GM18517 (cell line): Measurements from ENCODE around the gene DDX39B.
"Not testable (repeated sequence)": the region's sequence is repeated elsewhere in the genome, so short reads cannot be mapped to it uniquely, and the experiment has no call there.

Experiments used
- ATAC-seq: cut with Tn5 transposase; IDR thresholded peaks from one replicate; pipeline ENCODE4 v1.9.1; 2021; ENCODE audit warnings: mild to moderate bottlenecking, moderate library complexity; ENCODE audit not compliant: unreplicated experiment

Gene DDX39B

DNA sequence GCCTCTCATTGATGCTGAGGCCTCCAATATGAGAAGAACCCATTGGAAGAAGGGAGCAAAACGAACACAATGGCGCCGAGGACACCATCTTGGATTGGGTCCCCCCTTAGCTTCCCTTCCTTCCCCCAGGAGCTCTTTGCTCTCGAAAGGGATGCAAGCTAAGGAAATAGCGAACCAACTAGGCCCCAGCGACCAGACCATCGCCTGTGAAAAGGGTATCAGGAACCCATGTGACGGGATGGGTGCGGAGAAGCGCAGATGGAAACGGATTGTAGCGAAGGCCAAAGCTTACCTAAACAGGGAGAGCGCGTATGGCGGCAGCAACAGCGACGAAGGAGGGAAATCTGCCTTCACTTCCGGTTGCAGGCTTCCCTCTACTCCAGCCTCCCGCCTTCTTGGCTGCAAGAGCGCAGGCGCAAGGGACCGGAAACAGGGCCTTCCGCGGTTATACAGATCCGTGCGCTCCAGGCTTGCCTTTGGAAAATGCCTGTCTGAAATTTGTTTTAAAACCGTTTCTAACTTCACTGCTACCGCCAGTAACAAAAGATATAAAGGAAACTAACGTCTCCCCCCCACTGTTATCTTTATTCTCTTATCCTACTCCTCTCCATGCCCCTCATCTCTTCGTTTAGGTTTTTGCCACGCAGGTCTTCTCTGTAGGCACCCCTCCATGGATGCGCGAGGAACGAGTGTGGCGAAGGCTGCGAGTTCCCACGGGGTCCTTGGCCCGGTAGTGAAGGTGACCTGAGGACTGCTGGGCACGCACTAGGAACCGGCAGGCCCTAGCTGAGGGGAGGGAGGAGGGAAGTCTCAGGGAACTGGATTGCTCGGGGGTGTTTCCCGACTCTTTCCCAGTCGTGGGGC lies at the start of gene DDX39B:
Gene DDX39B (minus strand): TSS at position 346 of the 864 bp plus-strand sequence. CDS start 1,471 bp downstream, outside the sequence.
- peak; percentile 63 for ATAC-seq

DNA sequence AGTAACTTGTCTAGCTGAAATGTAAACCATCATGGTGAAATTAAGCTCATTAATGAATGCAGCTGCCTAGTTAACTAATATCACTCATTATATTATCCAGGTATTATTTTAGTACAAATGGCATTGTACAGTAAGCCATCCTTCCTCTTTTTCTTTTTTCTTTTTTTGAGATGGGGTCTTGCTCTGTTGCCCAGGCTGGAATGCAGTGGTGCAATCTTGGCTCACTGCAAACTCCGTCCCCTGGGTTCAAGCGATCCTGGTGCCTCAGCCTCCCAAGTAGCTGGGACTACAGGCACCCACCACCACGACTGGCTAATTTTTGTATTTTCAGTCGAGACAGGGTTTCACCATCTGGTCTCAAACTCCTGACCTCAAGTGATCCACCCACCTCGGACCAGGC lies 48.9 kb upstream of the DDX39B start:
- not testable (repeated sequence) for ATAC-seq

DNA sequence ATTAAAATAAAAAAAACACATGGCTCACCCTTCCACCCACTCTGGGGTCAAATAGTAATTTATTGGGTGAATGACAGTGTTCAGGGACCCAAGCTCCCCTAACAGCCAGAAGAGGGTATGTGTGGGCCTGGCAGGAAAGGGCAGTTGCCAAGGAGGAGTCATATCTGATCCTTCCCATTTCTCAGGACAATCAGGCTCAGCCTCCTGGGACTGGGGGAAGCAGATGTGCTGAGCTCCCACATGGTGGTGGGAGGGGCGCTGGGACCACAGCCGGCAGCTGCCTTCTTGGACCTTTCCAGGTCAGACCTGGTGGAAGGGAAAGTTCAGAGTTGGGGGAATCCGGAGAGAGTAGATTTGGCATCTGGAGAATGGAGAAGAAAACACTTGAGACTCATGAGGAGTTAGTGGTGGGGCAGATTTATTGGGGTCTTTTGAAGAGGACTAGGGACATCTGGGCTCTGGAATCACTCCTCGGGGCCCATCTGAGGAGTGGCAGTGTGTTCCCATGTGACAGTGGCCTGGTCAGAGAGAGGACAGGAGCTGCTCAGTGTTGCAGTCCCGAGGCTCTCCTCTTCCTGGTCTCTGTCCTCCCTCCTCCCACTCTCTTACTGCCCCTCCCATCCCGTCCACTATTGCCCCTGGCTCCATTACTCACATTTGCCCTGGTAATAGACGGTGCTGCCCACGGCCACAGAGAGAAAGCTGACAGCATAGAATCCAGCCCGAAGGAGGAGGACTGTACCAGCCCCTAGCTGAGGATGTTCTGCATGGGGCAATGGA lies 47.3 kb upstream of the DDX39B start:
- ATAC-seq, result no peak

DNA sequence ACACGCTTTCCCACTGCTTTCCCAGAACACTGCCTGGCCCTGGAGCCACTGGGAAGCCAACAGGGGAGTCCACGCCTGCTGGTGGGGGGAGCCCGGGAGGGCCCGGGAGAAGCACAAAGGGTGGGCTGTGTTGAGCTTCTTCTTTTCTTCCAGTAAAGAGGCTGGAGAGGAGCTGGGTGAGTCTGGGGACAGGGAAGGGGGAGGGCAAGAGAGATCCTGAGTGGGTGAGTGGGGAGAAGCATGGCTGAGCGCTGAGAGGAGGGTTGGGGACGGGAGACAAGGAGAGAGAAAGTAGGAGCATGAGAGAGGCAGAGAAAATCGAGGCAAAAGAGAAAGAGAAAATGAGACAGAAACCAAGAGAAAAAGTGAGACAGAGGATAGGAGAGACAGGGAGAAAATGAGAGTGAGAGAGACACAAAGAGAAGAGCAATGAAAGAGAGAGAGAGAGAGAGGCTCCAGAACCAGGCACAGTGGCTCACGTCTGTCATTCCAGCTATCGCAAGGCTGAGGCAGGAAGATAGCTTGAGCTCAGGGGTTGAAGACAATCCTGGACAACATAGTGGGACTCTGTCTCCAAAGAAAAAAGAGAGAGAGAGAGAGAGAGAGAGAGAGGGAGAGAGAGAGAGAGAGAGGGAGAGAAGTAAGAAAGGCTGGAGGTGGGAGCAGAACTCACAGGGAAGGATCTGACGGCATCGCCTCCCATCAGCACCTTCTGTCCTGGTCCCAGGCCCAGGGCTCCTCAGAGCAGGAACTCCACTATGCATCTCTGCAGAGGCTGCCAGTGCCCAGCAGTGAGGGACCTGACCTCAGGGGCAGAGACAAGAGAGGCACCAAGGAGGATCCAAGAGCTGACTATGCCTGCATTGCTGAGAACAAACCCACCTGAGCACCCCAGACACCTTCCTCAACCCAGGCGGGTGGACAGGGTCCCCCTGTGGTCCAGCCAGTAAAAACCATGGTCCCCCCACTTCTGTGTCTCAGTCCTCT lies 46.3 kb upstream of the DDX39B start:
- peak; percentile 48 for ATAC-seq

DNA sequence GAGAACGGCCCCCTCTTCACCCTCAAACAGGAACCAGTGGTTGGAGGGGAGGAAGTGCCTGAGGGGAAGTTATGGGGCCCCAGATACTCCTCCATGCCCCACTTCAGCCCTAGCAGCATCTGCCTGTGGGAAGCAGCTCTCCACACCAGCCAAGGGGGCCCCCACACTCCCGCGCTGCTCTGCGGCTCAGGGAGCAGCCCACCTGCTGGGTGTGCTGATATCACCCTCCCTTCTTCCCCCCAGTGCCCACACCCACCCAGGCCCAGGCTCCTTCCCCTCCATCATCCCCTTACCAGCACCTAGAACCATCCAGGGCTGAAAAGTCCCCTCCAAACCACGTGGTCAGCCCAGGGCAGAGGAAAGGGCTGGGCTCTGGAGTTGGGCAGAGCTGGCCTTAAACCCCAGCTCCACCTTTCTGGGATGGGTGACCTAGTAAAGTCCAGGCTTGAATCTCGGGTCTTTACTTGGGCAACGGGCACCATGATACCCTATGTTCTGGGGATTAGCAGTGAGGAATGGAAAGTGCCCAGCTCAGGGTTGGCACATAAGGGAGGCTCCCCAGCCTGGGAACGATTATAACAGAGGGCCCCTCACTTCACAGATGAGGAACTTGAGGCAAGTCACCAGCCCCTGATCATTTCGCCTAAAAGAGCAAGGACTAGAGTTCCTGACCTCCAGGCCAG lies 44.9 kb upstream of the DDX39B start:
- no peak for ATAC-seq

DNA sequence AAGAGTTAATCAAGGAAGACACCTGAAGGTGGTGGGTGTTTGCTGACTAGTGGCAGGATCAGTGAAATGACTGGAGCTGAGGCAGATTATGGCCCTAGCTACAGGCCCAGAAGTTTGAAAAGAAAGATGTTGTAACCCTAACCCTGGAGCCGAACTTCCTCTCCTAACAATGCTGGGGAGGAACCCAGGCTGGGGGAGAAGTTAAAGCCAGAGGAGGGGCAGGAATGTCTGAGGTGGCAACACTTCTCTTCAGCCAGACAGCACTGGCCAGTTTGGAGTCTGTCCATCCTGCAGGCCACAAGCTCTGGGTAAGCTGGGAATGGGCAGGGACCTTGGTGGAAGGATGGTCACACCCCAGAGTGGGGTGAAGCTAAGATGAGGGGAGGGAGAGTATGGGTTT lies 44.2 kb upstream of the DDX39B start, which contains the start of gene LST1:
Gene LST1 (plus strand): TSS at position 270 of the 400 bp plus-strand sequence. CDS start 1,023 bp downstream, outside the sequence.
- ATAC-seq, result no peak

DNA sequence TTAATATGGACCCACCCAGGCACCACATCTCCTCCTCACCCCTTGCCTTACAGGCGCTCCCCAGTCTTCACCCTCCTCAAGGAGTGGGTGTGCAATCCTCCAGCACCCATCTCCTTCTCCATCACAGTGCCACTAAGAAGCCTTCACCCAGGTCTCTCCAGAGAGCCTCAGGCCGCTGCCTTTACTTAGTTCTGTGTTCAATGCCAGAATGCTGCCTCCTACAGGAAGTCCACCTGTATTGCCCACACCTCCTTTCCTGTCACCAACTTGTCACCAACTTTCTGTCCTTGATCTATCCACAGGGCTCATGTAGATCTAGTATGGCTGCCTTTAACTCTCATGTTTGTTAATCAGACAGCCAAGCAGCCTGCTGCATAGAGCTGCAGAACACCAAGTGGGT lies 43.7 kb upstream of the DDX39B start:
- ATAC-seq, result no peak

DNA sequence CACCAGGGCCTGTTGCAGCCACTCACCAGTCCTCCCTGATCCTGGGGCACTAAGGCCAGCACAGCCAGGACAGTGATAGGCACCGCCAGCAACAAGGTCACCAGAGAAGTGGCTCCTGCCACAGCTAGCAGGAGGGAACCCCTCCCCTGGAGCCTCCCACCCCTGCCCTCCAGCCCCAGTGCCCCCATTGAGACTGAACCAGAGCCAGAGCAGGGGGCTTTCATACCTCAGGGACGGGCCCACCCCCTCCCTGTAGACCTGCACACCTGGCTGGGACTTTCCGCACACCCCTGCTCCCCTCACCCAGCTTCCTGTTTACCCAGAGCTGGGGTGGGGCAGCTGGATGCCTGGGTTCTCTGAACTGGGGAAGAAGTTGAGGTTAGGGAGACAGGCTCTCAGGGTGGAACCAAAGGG lies 40.4 kb upstream of the DDX39B start, which contains the start of gene LTB:
Gene LTB (minus strand): TSS at position 195 of the 414 bp plus-strand sequence. CDS start 7 bp downstream, at position 188.
- ATAC-seq, result no peak

DNA sequence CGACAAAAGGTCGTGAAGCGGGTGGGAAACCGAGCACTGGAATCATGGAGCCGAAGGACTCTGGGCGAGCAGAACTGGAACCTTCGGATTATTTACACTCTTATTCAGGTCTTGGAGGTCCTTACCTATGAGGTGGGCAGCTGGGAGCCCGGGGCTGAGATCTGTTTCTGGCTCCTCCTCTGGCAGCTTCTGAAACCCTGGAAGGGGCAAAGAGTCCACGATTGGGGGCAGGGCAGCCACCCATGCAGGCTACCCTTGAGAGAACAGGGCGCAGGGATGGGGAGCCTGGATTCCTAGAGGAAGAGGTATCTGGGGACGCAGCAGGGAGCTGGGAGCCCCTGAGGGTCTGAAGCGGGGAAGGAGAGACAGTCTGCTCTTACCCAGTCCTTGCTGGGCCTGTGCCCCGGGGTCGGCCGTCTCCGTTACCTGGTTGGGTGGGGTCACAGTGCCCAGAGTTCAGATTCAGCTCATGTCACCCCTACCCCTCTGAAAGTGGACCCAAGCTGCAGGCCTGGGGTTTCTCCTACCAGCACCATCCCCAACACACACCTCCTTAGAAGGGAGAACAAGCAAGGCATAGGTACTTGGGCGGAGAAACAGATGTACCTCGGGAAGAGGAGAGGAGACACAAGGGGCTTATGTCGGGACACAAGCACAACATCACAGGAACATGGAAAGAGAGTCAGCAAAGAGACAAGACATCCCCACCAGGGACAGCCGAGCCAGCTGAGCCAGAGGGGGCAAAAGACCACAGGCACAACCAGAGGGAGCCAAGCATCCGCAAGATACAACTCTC lies 39.8 kb upstream of the DDX39B start:
- ATAC-seq, result no peak

DNA sequence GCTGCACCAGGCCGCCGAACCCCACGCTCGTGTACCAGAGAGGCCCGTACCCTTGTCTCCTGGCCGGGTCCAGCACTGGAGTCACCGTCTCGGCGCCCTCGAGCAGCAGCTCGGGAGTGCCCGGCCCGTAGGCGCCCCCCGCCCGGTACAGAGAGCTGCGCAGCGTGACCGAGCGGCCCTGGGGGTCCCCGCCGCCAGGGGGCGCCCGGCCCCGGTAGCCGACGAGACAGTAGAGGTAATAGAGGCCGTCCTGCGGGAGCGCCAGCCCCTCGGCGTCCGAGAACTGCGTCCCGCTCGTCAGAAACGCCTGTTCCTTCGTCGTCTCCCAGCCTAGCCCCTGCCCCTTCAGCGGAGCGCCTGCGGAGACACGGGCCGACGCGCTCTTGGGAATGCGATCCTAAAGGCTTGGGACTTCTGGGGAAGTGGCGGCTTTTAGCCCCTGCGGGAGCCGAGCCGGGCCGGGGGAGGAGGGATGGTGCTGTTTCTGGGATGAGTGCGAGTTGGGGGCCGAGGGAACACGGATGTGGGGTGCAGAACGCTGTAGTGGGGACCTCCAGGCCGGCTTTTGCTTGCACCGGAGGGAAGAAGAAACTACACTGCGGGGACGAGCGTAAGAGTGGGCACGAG lies 39.1 kb upstream of the DDX39B start:
- peak; percentile 50 for ATAC-seq

DNA sequence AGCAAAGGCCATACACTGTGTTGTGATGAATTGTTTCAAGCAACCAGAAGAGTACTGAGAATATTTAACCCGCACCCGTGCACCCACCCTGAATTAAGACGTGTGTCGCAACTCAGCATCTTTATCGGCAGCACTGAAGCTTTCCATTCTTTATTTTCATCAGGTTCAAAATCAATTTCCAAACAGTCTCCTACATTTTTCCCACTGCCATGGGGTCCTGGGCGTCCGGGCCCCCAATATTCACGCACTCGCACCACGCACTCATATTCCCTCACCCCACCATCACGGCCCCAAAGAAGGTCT lies 38.6 kb upstream of the DDX39B start:
- ATAC-seq, result no peak

DNA sequence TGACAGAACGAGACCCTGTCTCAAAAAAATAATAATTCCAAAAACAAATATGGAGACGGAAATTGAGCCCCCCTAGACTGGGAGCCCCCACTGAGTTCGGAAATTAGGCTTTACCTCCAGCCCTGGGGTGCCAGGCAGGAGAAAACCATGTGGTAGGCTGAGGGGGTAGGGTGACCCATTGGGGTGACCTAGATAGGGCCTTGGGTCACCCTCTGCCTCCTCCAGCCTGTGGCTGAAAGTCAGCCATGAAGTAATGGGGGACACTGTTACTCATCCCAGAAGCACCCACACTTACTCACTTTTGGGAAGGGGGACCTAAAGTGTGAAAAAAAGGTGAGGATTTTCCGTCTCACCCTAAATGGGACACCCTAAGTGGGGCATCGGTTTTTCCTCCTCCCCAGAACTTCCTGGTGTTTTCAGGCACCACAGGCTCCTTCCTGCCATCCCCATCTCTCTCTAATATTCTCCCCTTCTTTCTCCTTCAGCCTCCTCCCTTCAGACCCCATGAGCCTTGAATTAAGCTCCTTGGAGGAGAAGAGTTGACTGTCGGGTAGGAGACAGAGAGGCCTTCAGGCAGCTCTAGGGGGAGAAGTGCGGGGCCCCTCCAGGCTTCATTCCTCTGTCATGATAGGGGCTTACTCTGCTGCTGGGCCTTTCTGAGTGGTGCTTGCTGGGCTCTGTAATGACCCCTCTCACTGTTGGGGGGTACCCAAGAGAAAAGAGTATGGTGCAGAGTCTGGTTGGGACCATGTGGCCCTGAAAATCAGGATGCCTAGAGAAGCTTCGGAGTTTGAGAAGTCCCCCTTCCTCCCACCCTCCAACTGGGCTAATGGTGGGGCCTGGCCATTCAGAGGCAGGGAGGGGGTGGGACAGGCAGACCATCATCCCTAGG lies 38.0 kb upstream of the DDX39B start:
- no peak for ATAC-seq

DNA sequence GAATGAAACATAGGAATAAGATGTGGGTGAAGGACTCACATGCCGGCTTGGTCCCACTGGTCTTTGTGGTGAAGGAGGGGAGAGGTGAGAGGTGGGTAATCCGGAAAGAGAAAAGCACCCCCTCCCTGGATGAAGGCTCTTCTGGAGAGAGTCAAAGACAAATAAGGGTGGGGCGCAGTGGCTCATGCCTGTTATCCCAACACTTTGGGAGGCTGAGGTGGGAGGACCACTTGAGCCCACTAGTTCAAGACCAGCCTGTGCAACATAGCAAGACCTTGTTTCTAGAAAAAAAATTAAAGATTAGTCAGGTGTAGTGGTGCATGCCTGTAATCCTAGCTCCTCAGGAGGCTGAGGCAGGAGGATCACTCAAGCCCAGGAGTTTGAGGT lies 37.3 kb upstream of the DDX39B start:
- no peak for ATAC-seq

DNA sequence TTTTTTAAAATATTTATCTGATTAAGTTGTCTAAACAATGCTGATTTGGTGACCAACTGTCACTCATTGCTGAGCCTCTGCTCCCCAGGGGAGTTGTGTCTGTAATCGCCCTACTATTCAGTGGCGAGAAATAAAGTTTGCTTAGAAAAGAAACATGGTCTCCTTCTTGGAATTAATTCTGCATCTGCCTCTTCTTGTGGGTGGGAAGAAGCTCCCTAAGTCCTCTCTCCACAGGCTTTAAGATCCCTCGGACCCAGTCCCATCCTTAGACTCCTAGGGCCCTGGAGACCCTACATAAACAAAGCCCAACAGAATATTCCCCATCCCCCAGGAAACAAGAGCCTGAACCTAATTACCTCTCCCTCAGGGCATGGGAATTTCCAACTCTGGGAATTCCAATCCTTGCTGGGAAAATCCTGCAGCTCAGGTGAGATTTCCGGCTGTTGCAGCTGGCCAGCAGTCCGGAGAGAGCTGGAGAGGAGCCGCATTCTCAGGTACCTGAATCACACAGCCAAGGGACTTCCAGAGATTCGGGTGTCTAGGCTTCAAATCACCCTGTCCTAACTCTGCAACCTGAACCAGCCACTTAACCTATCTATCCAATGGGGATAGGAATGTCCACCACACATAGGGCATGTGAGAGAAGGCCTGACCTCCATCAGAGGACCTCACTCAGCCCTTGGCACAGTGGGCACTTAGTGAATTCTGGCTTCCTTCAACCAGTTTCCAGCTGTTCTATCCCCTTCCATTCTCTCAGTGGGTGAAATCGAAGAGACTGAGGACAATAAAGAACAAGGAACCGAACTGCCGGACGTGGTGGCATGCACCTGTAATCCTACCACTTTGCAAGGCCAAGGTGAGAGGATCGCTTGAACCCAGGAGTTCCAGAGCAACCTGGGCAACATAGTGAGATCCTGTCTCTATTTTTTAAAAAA lies 36.6 kb upstream of the DDX39B start:
- no peak for ATAC-seq

DNA sequence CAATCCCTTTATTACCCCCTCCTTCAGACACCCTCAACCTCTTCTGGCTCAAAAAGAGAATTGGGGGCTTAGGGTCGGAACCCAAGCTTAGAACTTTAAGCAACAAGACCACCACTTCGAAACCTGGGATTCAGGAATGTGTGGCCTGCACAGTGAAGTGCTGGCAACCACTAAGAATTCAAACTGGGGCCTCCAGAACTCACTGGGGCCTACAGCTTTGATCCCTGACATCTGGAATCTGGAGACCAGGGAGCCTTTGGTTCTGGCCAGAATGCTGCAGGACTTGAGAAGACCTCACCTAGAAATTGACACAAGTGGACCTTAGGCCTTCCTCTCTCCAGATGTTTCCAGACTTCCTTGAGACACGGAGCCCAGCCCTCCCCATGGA lies 35.8 kb upstream of the DDX39B start:
- ATAC-seq, result no peak

DNA sequence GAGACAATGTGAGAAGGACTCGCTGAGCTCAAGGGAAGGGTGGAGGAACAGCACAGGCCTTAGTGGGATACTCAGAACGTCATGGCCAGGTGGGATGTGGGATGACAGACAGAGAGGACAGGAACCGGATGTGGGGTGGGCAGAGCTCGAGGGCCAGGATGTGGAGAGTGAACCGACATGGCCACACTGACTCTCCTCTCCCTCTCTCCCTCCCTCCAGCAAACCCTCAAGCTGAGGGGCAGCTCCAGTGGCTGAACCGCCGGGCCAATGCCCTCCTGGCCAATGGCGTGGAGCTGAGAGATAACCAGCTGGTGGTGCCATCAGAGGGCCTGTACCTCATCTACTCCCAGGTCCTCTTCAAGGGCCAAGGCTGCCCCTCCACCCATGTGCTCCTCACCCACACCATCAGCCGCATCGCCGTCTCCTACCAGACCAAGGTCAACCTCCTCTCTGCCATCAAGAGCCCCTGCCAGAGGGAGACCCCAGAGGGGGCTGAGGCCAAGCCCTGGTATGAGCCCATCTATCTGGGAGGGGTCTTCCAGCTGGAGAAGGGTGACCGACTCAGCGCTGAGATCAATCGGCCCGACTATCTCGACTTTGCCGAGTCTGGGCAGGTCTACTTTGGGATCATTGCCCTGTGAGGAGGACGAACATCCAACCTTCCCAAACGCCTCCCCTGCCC lies 35.2 kb upstream of the DDX39B start:
- ATAC-seq, result no peak
